Epithelial cell of prostate (primary cell): ENCODE data around the gene LTBP2.

Experiments used
- DNase-seq: peaks from one replicate; pipeline ENCODE4 v3.0.0-alpha.2; 2011; ENCODE audit warnings: low read depth, low spot score
- H3K27ac ChIP-seq: fragments of 450-650 bp; 2 replicates; pipeline ENCODE4 v1.5.1; 2017; ENCODE audit warnings: mild to moderate bottlenecking

LTBP2 gene

DNA sequence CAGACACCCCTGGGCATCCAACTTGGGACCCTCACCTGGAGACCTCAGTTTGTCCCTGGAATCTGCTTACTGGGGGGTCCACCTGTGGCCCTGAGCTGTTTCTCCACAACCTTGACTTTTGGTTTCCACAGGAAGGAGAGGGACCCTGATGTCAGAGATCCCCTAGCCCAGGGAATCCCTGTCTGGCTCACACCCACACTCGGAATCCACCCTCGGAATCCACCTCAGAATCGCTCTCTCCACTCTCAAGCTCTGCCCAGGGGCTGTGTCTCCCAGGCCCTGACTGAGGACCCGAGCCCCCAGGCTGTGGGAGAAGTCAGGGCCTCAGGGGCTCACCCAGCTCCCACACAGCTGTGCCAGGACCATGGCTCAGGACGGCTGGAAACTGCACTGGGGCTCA lies 17.4 kb downstream of the LTBP2 start:
- H3K27ac ChIP-seq, result no peak overlapping the region

DNA sequence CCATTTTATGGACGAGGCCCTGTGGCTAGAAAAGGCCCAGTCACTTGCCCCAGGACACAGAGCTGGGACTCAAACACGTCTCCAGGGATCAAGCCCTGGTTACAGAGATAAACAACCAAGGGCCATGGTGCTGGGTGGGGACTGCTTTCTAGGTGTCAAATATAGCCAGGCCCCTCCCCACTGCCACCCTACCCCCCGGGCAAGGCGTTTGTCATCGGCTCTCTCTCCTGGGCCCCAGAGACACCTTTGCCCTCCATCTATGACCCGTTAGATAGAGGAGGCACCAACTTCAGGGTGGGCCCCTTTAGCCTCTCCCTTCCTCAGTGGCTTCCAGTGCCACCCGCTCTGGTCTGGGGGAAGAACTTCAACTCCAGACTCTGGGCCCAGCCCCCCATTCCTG lies 18.0 kb downstream of the LTBP2 start:
- no peak overlapping the region for H3K27ac ChIP-seq
- no peak for DNase-seq

More for the DNA sequence above, 17.4 kb downstream of the LTBP2 start:
- DNase-seq, result no peak

DNA sequence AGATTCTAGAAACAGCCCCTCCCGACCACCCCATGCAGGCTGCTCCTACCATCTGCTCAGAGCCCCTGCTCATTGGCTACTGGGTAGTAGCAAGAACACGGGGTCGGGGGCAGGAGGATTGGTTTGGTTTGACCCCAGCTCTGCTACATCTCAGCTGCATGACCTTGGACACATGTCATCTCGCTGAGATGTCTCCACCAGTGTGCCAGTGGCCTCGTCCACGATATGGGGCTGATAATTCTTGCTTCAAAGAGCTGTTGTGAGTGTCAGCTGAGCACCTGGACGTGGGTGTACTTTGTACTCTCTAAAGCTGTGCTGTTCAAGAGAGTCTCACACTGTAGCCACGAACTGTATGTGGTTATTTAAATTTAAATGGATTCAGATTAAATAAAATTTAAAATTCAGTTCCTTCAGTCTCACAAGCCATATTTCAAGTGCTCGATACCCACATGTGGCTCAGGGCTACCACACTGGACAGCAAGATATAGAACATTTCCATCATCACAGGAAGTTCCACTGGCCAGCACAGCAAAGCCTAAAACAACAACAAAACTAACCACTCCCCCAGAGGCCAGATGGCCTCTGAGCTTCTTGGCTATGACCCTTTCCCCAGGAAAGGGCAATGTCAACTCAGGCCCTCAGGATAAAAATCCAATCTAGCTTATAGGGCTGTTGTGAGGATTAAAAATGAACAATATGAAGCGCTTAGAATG lies 18.6 kb downstream of the LTBP2 start:
- H3K27ac ChIP-seq, result no peak overlapping the region
- no peak for DNase-seq

DNA sequence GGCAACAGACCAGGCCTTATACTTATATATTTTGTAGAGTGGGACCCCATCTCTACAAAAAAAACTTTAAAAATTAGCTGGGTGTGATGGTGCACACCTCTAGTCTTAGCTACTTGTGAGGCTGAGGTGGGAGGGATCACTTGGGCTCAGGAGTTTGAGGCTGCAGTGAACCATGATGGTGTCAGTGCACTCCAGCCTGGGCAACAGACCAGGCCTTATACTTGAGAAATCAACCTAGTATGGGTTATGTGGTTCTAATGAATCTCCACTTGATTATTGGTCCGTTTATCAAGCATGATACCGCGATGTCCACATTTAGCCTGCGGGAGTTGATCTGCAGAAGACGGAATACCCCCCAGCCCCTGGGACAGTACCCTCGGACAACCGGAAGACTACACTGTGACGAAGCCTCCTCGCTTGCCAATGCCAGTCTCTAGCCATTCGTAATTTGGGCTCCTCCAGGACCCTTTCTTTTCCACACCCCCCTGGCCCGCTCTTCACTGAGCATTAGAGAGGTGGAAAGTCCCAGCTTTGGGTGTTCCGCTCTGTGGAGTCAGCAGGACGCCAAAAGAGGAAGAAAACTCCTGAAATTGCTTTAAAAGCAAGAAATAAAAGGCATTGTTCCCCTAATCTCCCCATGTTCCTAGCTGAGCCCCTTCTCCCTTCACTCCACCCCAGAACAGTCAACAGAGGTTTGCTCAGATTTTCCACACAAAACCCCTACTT lies 19.4 kb downstream of the LTBP2 start:
- DNase-seq, result no peak
- no peak overlapping the region for H3K27ac ChIP-seq

DNA sequence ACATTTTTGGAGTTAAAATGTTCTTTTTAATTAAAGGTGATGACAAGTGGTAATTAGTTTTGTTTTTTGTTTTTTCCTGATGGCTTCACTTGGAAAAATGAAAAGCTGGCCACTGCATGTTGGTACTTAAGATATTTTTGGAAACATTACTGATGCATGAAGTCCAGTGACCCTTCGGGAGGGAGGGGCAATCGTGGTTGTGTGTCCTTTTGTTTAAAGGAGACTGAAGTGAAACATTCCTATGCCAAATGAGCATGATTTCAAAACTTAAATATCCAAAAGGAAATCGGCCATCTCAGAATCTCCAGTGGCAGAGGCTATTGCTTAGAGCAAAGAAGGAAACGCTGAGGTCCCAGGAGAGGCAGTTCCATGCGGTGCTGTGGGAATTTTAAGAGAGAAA lies 20.1 kb downstream of the LTBP2 start:
- DNase-seq, result no peak
- peak overlapping the region; percentile 58 for H3K27ac ChIP-seq

DNA sequence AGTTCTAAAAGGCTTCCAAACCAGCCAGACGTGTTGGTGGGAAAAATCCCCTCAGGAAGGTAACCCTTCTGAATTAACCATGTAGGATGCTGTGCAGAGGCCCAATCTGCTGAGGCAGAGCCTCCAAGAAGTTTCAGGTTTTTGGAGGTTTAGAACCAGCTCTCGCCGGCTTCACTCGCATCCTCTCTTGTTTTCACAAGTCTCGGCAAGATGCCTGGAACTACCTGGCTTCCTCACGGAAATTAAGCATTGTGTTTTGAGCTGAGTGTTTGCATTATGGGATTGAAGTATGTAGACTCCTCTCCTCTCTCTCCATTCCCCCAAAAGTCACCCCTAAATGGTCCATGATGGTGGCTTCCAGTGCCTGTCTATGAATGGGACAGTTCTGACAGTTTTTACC lies 20.6 kb downstream of the LTBP2 start:
- DNase-seq, result no peak
- H3K27ac ChIP-seq, result peak overlapping the region; percentile 58

DNA sequence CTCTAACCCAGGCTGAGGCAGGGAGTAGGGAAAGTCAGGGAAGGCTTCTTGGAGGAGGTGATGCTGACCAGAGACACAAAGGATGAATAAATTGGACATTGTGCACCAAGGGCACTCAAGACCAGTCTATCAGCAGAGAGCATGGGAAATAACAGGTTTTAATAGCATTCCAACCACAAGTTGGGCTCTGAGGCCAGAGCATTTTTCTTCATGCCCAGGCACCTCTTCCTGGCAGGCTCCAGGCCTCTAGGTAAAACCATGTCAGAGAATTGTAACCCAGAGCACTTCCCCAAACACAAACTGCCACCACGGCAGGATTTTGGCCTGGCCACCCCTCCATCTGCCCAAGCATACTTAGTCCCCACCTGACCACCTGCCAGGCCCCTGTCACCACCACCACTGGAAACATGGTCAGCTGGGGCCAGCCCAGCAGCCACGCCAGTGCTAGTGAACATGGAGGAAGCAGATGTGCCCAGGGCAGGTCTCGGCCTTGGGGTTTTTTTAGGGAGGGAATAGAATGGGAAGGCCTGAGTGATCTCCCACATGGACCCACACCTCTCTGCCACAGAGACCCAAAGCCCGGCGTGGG lies 22.7 kb downstream of the LTBP2 start:
- no peak for DNase-seq
- peak overlapping the region; percentile 52 for H3K27ac ChIP-seq

DNA sequence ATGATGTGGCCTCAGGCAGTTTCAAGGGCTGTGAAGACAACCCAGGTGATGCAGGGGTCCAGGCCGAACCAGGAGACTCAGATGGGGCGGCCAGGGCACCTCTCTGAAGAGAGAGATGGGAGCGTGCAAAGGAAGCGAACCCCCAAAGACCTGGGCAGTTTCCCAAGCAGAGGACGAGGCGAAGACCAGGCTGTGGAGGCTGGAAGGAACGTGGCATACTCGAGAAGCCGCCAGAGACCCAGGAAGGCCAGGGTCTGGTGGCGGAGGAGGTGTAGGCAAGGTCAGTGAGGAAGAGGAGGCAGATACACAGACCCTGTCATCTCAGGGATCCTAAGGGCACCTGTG lies 24.7 kb downstream of the LTBP2 start:
- DNase-seq, result no peak
- no peak overlapping the region for H3K27ac ChIP-seq

DNA sequence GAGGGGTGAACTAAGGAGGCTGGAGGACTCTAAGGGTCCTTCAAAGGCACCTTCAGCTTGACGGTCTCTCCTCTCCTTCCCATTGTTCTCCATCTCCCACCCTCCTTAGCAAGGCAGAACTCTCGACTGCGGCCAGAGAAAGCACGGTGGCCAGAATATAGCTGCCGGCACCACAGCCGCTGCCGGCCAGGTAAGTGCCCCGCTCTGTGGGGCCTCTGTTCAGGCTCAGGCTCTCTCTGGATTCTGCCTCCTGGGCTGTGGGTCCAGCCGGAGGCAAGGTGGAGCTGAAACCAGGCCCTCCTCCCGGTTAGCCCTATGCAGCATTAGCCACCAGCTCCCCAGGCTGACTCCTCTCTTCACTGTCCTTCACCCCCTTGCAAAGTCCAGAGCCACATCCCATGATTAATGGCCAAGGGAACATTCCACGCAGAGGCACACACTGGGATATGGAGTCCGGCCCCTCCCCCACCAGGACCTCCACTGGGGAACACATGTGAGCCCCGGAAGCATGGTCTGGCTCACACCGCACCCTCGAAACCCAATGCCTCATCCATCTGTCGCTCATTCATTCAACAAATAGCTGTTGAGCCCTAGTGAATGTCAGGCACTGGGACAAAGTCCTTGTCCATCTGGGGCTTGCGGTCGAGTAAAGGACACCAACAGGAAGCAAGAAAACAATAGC lies 25.2 kb downstream of the LTBP2 start:
- no peak overlapping the region for H3K27ac ChIP-seq

DNA sequence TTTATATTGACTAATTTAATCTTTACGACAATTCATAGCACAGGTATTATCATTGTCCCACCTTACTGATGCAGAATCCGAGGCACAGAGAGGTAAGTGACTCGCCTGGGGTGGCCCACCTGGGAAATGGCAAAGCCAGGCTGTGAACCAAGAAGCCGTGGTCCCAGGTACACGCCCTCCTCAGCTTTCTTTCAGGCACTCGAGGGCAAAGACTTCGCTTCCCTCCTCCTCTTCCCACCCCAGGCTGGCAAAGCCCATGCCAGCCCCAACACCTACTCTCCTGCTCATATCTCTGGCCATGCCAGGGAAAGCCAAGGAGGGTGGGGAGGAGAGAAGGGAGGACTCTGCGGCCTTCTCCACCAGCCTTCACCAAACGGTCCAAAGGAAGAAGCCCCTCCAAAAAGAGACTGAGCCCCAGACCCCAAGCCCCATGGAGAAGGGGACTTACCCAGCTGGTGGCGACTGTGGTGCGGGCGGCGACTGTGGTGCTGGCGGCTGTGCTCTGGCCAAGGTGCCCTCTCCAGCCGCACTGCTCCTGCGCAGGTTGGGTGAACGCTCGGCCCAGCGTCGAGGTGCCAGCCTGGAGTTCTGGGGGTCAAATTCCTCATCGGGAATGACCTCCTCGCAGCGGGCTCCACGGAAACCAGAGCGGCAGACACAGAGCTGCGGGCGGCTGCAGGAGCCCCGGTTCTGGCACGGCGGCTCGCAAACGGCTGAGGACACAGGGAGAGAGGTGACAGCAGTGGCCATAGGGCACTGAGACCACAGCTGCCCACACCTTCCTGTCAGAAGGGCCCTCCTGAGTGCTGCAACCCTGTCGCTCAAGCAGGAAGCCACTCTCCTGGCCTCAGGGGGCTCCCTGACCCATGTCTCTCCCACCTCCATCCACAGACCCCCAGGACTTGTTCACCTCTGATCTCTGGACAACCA lies 26.4 kb downstream of the LTBP2 start:
- no peak for DNase-seq
- no peak overlapping the region for H3K27ac ChIP-seq

More for the DNA sequence above, 25.2 kb downstream of the LTBP2 start:
- no peak for DNase-seq

DNA sequence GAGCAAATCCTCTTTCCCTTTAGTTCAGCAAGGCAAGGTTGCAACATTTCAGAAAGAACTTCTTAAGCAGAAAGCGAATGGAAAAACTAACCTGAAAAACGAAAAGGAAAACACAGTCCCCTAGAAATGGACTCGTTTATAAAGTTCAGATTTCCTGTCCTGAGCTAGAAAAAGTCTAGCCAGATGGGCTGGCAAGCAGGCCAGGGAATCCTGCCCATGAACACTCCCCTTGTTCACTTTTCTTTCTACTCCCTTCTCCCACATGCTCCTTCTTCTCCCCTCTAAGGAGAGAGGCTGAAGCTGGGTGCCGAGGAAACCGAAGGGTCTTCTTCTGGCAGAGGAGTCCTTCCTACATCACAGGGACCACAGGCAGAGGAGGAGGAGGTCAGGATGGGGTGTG lies 27.1 kb downstream of the LTBP2 start:
- no peak for DNase-seq
- H3K27ac ChIP-seq, result peak overlapping the region; percentile 39

DNA sequence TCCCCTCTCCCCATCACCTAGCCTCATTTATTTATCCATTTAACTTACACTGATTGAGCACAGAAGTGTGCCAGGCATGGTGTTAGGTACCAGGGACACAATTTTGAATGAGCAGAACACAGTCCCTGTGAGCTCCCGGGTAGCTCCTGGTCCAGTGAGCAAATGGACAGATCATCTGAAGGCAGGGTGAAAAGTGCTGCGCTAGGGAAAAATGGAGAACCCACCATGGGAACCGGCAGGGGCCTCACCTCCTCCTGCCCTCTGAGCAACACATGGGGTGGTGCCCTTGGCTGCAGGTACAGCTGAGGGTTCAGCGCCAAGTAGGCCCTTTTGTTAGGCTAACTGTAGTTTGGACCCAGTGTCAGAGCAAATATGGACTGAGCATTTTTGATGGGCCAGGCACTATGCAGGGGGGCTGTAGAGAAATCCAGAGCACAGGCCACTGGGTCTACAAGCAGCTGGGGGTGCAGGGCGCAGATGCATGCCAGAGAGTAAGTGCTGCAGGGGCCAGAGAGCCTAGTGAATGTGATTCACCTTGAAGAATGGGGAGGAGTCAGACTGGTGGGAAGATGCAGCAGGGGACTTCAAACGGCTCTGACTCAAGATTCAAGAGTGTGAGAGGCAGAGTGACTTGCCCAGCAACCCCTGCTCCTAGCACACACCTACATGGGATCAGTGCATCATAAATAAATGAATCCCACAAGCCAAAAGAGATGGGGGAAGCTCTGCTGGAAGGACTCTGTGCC lies 28.2 kb downstream of the LTBP2 start:
- H3K27ac ChIP-seq, result peak overlapping the region; percentile 39
- DNase-seq, result peak; percentile 83

DNA sequence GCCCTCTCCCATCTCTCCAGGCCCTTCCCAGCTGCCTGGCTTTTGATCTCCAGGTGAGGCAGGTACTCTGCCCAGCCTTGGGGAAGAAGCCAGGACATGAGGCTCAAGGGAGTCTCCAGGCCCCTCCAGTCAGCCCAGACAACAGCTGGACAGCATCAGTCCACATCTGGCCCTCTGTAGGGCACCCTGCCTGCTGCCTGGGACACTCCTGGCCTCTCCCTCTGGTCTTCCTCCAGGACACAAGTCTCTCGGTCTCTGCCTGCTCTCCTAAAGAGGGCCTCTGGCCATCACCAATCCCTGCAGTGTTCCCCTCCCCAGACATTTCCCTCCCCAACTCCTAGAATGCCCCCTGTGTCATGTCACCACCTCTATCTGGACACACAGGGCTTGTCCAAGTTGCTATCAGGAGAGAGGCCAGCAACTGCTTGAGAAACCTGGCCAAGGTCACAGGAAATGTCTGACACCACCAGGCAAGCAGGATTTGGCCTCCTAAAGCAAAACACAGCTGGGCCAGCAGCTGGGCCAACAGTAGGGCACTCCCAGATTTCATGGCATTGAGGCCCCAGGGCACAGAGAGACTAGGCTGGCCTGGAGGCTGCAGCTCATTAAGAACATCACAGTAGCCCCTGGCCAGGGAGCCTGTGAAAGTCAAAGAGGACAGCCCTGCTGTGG lies 29.0 kb downstream of the LTBP2 start:
- DNase-seq, result no peak
- H3K27ac ChIP-seq, result peak overlapping the region; percentile 39

DNA sequence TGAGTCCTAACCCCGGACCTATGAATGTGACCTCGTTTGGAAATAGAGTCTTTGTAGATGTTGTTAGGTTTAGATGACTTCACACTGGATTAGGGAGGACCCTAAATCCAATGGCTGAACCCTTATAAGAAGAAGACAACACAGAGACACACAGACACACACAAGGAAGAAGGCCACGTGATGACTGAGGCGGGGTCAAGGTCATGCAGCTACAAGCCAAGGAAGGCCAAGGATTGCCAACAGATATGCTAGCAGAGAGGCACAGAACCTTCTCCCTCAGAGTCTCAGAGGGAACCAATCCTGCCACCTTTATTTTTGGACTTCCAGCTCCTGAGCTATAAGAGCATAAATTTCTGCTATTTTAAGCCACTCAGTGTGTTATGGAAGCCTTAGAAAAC lies 31.8 kb downstream of the LTBP2 start:
- DNase-seq, result no peak
- peak overlapping the region; percentile 89 for H3K27ac ChIP-seq

DNA sequence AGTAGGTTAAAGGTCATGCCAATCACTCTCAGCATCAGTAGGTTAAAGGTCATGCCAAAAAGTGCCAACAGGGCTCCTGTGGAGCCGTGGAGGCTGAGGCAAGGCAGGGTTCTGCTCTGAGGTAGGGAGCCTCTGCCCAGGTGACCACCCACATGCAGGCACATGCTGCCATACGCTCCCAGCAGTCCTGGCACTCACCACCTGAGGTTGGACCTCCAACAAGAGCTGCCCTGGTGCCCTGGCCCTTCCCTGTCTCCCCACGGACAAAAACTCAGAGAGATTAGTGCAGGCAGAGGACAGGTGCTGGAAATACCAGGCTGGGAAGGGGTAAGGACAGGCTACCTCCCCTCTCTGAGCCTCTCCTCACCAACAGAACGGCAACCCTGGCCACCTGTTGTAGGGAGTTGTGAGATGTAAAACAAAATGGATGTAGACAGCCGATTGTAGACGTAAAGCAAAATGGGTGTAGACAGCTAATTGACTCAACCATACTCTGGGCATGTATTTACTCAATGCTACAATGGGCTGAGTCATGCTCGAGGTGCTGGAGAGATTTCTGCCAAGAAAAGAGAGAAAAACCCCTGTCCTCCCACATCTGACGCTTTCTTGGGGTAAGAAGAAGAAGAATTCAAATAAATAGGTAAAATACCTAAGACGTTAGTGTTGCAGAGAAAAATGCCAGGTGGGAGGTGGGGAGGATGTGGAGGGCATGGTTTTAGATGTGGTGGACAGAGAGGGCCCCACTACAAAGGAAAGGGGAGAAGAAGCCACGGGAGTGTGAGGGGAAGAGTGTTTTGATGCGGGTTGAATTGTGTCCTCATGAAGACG lies 32.4 kb downstream of the LTBP2 start:
- DNase-seq, result peak; percentile 68
- peak overlapping the region; percentile 89 for H3K27ac ChIP-seq

DNA sequence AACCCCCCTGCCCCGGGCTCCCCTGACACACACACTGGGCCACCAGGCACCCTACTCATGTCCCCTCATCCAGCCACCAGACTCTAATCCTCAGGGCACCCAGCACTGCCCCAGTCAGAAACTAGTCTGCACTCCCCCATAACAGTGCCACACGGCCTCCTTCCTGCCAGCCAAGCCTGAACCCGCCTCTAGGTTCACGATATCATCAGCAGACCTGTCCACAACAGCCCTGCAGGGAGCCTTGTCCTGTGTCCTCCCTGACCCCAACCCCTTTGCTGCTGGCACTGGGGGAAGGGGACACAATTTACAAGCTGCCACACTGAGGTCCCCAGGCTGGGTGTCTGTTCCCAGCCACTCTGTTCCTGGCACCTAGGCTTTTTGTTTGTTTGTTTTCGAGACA lies 33.6 kb downstream of the LTBP2 start:
- peak overlapping the region; percentile 89 for H3K27ac ChIP-seq
- no peak for DNase-seq

DNA sequence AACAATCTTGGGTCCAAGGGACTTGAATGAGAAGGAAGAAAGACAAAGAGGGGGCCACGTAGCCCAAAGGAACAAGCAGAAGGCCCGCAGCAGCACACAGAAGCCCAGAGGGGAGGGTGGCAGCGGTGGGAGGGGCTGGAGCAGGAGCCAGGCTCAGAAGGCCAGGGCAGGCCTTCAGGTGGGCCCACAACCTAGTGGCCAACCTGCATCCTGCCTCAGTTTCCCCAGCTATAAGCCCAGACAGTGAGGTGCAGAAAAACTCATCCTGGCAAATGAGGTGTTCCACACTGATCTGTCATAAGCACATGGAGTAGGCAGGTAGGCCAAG lies 34.1 kb downstream of the LTBP2 start:
- no peak for DNase-seq
- peak overlapping the region; percentile 89 for H3K27ac ChIP-seq
